ENCODE data around the gene LY6G6F.

- TF ChIP-seq, protein P1, sequence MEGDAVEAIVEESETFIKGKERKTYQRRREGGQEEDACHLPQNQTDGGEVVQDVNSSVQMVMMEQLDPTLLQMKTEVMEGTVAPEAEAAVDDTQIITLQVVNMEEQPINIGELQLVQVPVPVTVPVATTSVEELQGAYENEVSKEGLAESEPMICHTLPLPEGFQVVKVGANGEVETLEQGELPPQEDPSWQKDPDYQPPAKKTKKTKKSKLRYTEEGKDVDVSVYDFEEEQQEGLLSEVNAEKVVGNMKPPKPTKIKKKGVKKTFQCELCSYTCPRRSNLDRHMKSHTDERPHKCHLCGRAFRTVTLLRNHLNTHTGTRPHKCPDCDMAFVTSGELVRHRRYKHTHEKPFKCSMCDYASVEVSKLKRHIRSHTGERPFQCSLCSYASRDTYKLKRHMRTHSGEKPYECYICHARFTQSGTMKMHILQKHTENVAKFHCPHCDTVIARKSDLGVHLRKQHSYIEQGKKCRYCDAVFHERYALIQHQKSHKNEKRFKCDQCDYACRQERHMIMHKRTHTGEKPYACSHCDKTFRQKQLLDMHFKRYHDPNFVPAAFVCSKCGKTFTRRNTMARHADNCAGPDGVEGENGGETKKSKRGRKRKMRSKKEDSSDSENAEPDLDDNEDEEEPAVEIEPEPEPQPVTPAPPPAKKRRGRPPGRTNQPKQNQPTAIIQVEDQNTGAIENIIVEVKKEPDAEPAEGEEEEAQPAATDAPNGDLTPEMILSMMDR (IDR thresholded peaks at IDR 0.05; ENCODE audit: insufficient read depth, low read depth, low read length) = no peak
- TF ChIP-seq EZH2 (IDR thresholded peaks at IDR 0.05; ENCODE audit: insufficient read depth, low read length) = no peak
These were observed 40.2 kb upstream of the LY6G6F start for GRCh38 chr6:31666337-31666965.

All from astrocyte (in vitro differentiated cells and primary cell).